PC-3 (cell line): ENCODE data around the gene KCND3. TPM values are rescaled to one million over a fixed set of nuclear protein-coding genes. Genes with fewer than 3 reads are reported as not detected.

ENCODE experiments used
- ATAC-seq: fragments of 200-7000 bp; cut with Tn5 transposase; 2 replicates; pipeline ENCODE4 v1.9.1; 2020; ENCODE audit warnings: mild to moderate bottlenecking, moderate library complexity
- BruUV-seq: library from RNA; stranded (reverse); fragments of 400-500 nt; replicated peaks from 2 replicates; lab custom pipeline; 2021; lab: Mats Ljungman, UMichigan
- CTCF ChIA-PET: fragments of 300-600 bp; sonication (Branson Sonifier 250); formaldehyde crosslinking; loops from one replicate; lab custom pipeline; 2022; ENCODE audit warnings: antibody characterized with exemption; lab: Charles Lee
- POLR2A ChIA-PET: fragments of 300-600 bp; sonication (Branson Sonifier 250); formaldehyde crosslinking; loops from one replicate; lab custom pipeline; 2022; ENCODE audit warnings: antibody characterized with exemption; ENCODE audit not compliant: unreplicated experiment; lab: Charles Lee
- DNase-seq: peaks from one replicate; pipeline ENCODE4 v3.0.0-alpha.2; 2015
- H2AFZ ChIP-seq: fragments of 300-600 bp; sonication (generic); 2 replicates; pipeline ENCODE4 v1.6.0; 2016; ENCODE audit warnings: antibody characterized with exemption, low read length
- H3F3A ChIP-seq: fragments of 300-600 bp; sonication (generic); one replicate; pipeline ENCODE4 v1.6.0; 2017; ENCODE audit warnings: antibody characterized with exemption, low read length, control low read depth, mild to moderate bottlenecking; ENCODE audit not compliant: unreplicated experiment
- H3K27ac ChIP-seq: fragments of 300-600 bp; sonication (generic); 2 replicates; pipeline ENCODE4 v1.5.1; 2016; ENCODE audit warnings: mild to moderate bottlenecking, low read length
- H3K27me3 ChIP-seq: fragments of 300-600 bp; sonication (generic); 2 replicates; pipeline ENCODE4 v1.6.1; 2016; ENCODE audit warnings: low read length, mixed read lengths
- H3K36me3 ChIP-seq: fragments of 300-600 bp; sonication (generic); 2 replicates; pipeline ENCODE4 v1.6.1; 2016; ENCODE audit warnings: low read depth, mixed run types, low read length, mixed read lengths
- H3K4me1 ChIP-seq: fragments of 300-600 bp; sonication (generic); 2 replicates; pipeline ENCODE4 v1.5.1; 2016; ENCODE audit warnings: low read length; ENCODE audit not compliant: insufficient read depth
- H3K4me2 ChIP-seq: fragments of 300-600 bp; sonication (generic); 2 replicates; pipeline ENCODE4 v1.6.0; 2016; ENCODE audit warnings: low read length
- H3K4me3 ChIP-seq: fragments of 300-600 bp; sonication (generic); 2 replicates; pipeline ENCODE4 v1.5.1; 2016; ENCODE audit warnings: mild to moderate bottlenecking, low read length, mixed read lengths
- H3K79me2 ChIP-seq: fragments of 300-600 bp; sonication (generic); 2 replicates; pipeline ENCODE4 v1.6.1; 2017; ENCODE audit warnings: low read length, mixed read lengths
- H3K9ac ChIP-seq: fragments of 300-600 bp; sonication (generic); 2 replicates; pipeline ENCODE4 v1.6.0; 2016; ENCODE audit warnings: mild to moderate bottlenecking, low read length
- H3K9me2 ChIP-seq: fragments of 300-600 bp; sonication (generic); replicated peaks from 2 replicates; pipeline ENCODE4 v1.6.1; 2016; ENCODE audit warnings: mixed run types, low read length, mixed read lengths
- H3K9me3 ChIP-seq: fragments of 300-600 bp; sonication (generic); 2 replicates; pipeline ENCODE4 v1.6.1; 2016; ENCODE audit warnings: low read length, mixed read lengths
- H4K20me1 ChIP-seq: fragments of 300-600 bp; sonication (generic); 2 replicates; pipeline ENCODE4 v1.6.1; 2016; ENCODE audit warnings: low read length, mixed read lengths
- CTCF ChIP-seq: fragments of 300-600 bp; sonication (generic); conservative IDR thresholded peaks from 2 replicates; pipeline ENCODE4 v1.5.1; 2017; ENCODE audit warnings: antibody characterized with exemption, low read depth, mild to moderate bottlenecking, low read length
- EZH2 ChIP-seq: fragments of 300-600 bp; sonication (generic); IDR thresholded peaks from one replicate; pipeline ENCODE4 v1.6.1; 2017; ENCODE audit warnings: antibody characterized with exemption, mild to moderate bottlenecking, low read length; ENCODE audit not compliant: unreplicated experiment
- EZH2phosphoT487 ChIP-seq: fragments of 300-600 bp; sonication (generic); IDR thresholded peaks from 2 replicates; pipeline ENCODE4 v1.6.1; 2018; ENCODE audit warnings: mild to moderate bottlenecking, antibody characterized with exemption, low read length, borderline replicate concordance
- intact Hi-C: fragments of 100-400 bp; cut with micrococcal nuclease; formaldehyde crosslinking; loops from 2 replicates; pipeline ENCODE4 v1.9.0; 2023
- total RNA-seq: library from RNA; depleted of rRNA; stranded (reverse); fragments of >200 nt; gene quantifications from 2 replicates; pipeline ENCODE4 v1.2.3, GENCODE V29; 2014

KCND3 gene
- total RNA-seq, 1 experiment from 2014 or later = not detected

- Histone ChIP-seq H3F3A (no peaks in the 10 kb centered on the region), H3K9ac (no peak overlapping the region), H3K4me2 (no peak overlapping the region), H3K4me3 (no peak overlapping the region), H4K20me1 (no peaks in the 10 kb centered on the region), H3K27me3 (peaks cover 80% of the 10 kb centered on the region), H3K79me2 (no peaks in the 10 kb centered on the region), H2AFZ (no peak overlapping the region), H3K9me2 (no peaks in the 10 kb centered on the region), H3K36me3 (no peaks in the 10 kb centered on the region), H3K9me3 (no peaks in the 10 kb centered on the region), H3K27ac (no peak overlapping the region), H3K4me1 (no peaks in the 10 kb centered on the region)
- BruUV-seq = no TSS peak
- no peak for DNase-seq
- ChIA-PET CTCF (no interaction called here), POLR2A (no interaction called here)
- ATAC-seq = peak; percentile 45
- intact Hi-C loops = no loop called here
- TF ChIP-seq EZH2phosphoT487 = no peak
- TF ChIP-seq CTCF = no peak
- no peak for TF ChIP-seq EZH2
These were observed 132.9 kb downstream of the KCND3 start for GRCh38 chr1:111856411-111857185.

GRCh38 chr1:111855260-111855659, 134.2 kb downstream of the KCND3 start:
- H3K4me3 ChIP-seq = no peak overlapping the region
- TF ChIP-seq EZH2 (no peak), CTCF (no peak), EZH2phosphoT487 (no peak)
- intact Hi-C loops = no loop called here
- DNase-seq = no peak
- no peaks in the 10 kb centered on the region for H4K20me1 ChIP-seq
- POLR2A ChIA-PET = no interaction called here
- CTCF ChIA-PET = no interaction called here
- no peaks in the 10 kb centered on the region for H3K4me1 ChIP-seq
- peaks cover 86% of the 10 kb centered on the region for H3K27me3 ChIP-seq
- no peak overlapping the region for H3K4me2 ChIP-seq
- H3K9me3 ChIP-seq = no peaks in the 10 kb centered on the region
- no TSS peak for BruUV-seq
- no peak for ATAC-seq
- no peak overlapping the region for H2AFZ ChIP-seq
- no peak overlapping the region for H3K27ac ChIP-seq
- H3K36me3 ChIP-seq = no peaks in the 10 kb centered on the region
- no peak overlapping the region for H3K9ac ChIP-seq
- no peaks in the 10 kb centered on the region for H3F3A ChIP-seq
- H3K79me2 ChIP-seq = no peaks in the 10 kb centered on the region
- H3K9me2 ChIP-seq = no peaks in the 10 kb centered on the region

GRCh38 chr1:111852261-111852721, 137.2 kb downstream of the KCND3 start:
- H3K36me3 ChIP-seq = no peaks in the 10 kb centered on the region
- no TSS peak for BruUV-seq
- ATAC-seq (no peak), DNase-seq (no peak)
- H4K20me1 ChIP-seq = no peaks in the 10 kb centered on the region
- no peaks in the 10 kb centered on the region for H3F3A ChIP-seq
- H3K9ac ChIP-seq = no peak overlapping the region
- no peaks in the 10 kb centered on the region for H3K9me2 ChIP-seq
- H3K9me3 ChIP-seq = no peaks in the 10 kb centered on the region
- peaks cover 97% of the 10 kb centered on the region for H3K27me3 ChIP-seq
- no peak overlapping the region for H3K4me2 ChIP-seq
- ChIA-PET CTCF (no interaction called here), POLR2A (no interaction called here)
- TF ChIP-seq EZH2 (no peak), EZH2phosphoT487 (no peak), CTCF (no peak)
- intact Hi-C loops = no loop called here
- H3K4me1 ChIP-seq = no peaks in the 10 kb centered on the region
- no peak overlapping the region for H3K27ac ChIP-seq
- no peak overlapping the region for H2AFZ ChIP-seq
- no peak overlapping the region for H3K4me3 ChIP-seq
- H3K79me2 ChIP-seq = no peaks in the 10 kb centered on the region
